Measurements from ENCODE around the gene UCP2.

The UCP2 gene

DNA sequence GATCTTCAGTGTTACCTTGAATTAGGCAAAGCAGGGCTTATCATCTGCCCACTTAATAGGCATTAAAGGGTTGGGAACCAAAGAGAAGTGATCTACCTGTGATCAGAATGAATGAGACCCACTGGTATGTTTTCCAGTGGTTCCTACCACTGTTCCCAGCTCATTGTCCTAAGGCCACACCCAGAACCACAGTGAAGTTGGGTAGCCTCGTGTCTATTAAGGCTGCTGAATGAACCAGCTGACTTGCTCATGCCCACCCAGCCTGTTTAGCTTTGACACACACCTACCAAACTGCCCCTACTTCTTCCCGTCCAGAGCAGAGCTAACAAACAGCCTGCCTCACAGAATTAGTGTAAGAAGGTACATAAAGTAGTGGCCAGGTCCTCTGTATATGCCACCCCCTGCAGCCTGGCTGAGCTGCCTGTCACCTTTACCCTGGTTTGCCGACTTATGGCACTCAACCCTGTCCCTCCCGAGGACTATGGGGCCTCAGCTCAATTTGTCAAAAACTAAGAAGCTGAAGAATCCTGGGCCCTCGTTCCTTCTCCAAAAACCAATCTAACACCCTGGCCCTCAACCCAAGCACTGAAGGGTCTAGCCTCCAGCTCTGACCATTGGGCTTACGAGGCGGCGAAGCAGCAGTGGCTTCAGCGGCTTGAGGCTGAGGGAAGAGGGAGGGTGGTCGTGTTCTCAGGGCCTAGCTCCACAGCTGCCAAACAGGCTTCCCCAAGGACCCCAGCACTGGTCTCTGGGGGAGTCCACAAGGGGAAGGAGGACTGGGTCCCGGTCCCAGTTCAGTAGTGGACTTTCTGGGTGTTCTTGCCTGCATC, 9.8 kb downstream of the UCP2 start:
- Histone ChIP-seq H2AFZ (ENCODE audit: low read depth) (no peak overlapping the region), H4K20me1 (ENCODE audit: insufficient read depth) (no peaks in the 10 kb centered on the region), H3K4me1 (ENCODE audit: low read depth, poor library complexity, severe bottlenecking) (peaks cover 35% of the 10 kb centered on the region), H3K27ac (no peak overlapping the region), H3K79me2 (ENCODE audit: insufficient read depth, low read depth) (no peaks in the 10 kb centered on the region), H3K27me3 (ENCODE audit: insufficient read depth, low read depth) (no peaks in the 10 kb centered on the region), H3K9ac (no peak overlapping the region), H3K4me3 (IDR thresholded peaks at IDR 0.05; ENCODE audit: insufficient read depth, low read depth, low read length) (no peak overlapping the region), H3K4me2 (no peak overlapping the region), H3K36me3 (ENCODE audit: insufficient read depth) (no peaks in the 10 kb centered on the region)
- no peak for TF ChIP-seq CTCF (conservative IDR thresholded peaks at IDR 0.05; ENCODE audit: low read depth, low read length)

GRCh38 chr11:73972187-73972586, 10.5 kb downstream of the UCP2 start:
- Histone ChIP-seq H3K36me3 (ENCODE audit: insufficient read depth) (no peaks in the 10 kb centered on the region), H3K4me1 (ENCODE audit: low read depth, poor library complexity, severe bottlenecking) (peaks cover 35% of the 10 kb centered on the region), H4K20me1 (ENCODE audit: insufficient read depth) (no peaks in the 10 kb centered on the region), H2AFZ (ENCODE audit: low read depth) (no peak overlapping the region), H3K9ac (no peak overlapping the region), H3K79me2 (ENCODE audit: insufficient read depth, low read depth) (no peaks in the 10 kb centered on the region), H3K27ac (no peak overlapping the region), H3K4me2 (no peak overlapping the region), H3K27me3 (ENCODE audit: insufficient read depth, low read depth) (no peaks in the 10 kb centered on the region), H3K4me3 (IDR thresholded peaks at IDR 0.05; ENCODE audit: insufficient read depth, low read depth, low read length) (no peak overlapping the region)
- no peak for TF ChIP-seq CTCF (conservative IDR thresholded peaks at IDR 0.05; ENCODE audit: low read depth, low read length)

DNA sequence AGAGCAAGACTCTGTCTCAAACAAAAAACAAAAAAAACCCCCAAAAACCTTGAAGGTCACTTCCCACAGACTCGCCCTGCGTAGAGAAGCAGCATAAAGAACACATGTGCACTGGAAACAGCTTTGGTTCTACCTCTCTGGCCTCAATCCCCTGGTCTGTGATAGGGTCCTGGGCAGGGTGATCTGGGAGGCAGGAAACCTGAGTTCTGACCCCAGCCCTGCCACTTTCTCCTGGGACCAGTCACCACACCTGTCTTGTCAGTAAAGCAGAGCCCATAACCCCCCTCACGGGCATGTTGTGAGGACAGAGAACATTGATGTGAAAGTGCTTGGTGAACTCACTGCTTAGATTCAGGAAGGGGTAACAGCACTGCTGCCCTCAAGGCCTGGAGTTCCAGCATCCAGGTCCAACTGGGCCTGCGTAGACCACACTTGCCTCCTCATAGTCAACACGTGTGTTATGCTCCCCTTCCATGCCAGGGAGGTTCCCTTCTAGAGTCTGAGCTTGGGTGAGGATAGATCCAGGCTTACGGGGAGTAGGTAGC, 11.4 kb downstream of the UCP2 start:
- Histone ChIP-seq H3K4me3 (IDR thresholded peaks at IDR 0.05; ENCODE audit: insufficient read depth, low read depth, low read length) (no peak overlapping the region), H4K20me1 (ENCODE audit: insufficient read depth) (no peaks in the 10 kb centered on the region), H3K27ac (no peak overlapping the region), H3K4me1 (ENCODE audit: low read depth, poor library complexity, severe bottlenecking) (peaks cover 27% of the 10 kb centered on the region), H3K79me2 (ENCODE audit: insufficient read depth, low read depth) (no peaks in the 10 kb centered on the region), H3K27me3 (ENCODE audit: insufficient read depth, low read depth) (no peaks in the 10 kb centered on the region), H3K4me2 (no peak overlapping the region), H2AFZ (ENCODE audit: low read depth) (no peak overlapping the region), H3K36me3 (ENCODE audit: insufficient read depth) (no peaks in the 10 kb centered on the region), H3K9ac (no peak overlapping the region)
- no peak for TF ChIP-seq CTCF (conservative IDR thresholded peaks at IDR 0.05; ENCODE audit: low read depth, low read length)

DNA sequence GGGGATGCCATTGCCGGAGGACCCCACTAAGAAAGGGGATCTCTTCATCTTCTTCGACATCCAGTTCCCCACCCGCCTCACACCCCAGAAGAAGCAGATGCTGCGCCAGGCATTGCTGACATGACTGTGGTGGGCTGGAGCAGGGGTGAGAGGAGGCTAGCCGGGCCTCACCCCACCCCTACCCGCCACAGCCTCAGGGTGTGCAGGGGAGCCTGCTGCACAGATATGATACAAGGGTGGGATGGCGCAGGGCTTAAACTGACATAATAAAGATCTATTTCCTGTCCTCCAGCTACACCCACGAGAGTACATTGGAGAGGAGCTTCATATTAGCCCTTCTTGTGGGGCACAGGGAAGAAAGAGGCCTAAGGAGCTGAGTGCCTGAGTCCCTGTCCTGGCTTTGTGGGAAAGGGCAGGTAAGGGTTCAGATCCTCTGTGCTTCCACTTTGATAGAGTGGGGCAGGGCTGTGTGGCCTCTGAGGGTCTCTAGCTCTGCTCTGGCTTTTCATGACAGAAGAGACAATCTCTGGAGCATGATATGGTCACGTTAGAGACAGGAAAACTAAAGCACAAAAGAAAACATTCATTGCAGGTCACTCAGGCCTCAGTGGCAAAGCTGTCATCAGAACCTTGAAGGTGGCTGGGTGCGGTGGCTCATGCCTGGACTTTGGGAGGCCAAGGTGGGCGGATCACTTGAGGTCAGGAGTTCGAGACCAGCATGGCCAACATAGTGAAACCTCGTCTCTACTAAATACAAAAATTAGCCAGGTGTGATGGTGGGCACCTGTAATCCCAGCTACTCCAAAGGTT, 12.4 kb downstream of the UCP2 start:
- Histone ChIP-seq H3K9ac (no peak overlapping the region), H3K27me3 (ENCODE audit: insufficient read depth, low read depth) (no peaks in the 10 kb centered on the region), H3K27ac (no peak overlapping the region)

More for the DNA sequence above, 12.4 kb downstream of the UCP2 start:
- Histone ChIP-seq H2AFZ (ENCODE audit: low read depth) (no peak overlapping the region), H3K4me3 (IDR thresholded peaks at IDR 0.05; ENCODE audit: insufficient read depth, low read depth, low read length) (no peak overlapping the region), H3K4me1 (ENCODE audit: low read depth, poor library complexity, severe bottlenecking) (peaks cover 20% of the 10 kb centered on the region), H3K79me2 (ENCODE audit: insufficient read depth, low read depth) (no peaks in the 10 kb centered on the region), H3K4me2 (no peak overlapping the region), H3K36me3 (ENCODE audit: insufficient read depth) (no peaks in the 10 kb centered on the region), H4K20me1 (ENCODE audit: insufficient read depth) (no peaks in the 10 kb centered on the region)
- TF ChIP-seq CTCF (conservative IDR thresholded peaks at IDR 0.05; ENCODE audit: low read depth, low read length) = no peak
